ENCODE data around the gene ENO1.
A peak's percentile ranks its signal among the peaks of the same experiment; 100 is the strongest.
"Not testable (repeated sequence)": the region's sequence is repeated elsewhere in the genome, so short reads cannot be mapped to it uniquely, and the experiment has no call there.

ENO1 gene

GRCh38 chr1:8892026-8892425, 13.5 kb upstream of the ENO1 start:
- no peak for DNase-seq

GRCh38 chr1:8891401-8891800, 12.9 kb upstream of the ENO1 start:
- no peak for DNase-seq

GRCh38 chr1:8889925-8890785, 11.7 kb upstream of the ENO1 start:
- DNase-seq, result no peak

GRCh38 chr1:8889103-8889846, 10.8 kb upstream of the ENO1 start:
- DNase-seq, result no peak

- no peak for DNase-seq
These were observed 8.1 kb upstream of the ENO1 start for GRCh38 chr1:8886589-8886988.

- DNase-seq, result not testable (repeated sequence)
These were observed 7.6 kb upstream of the ENO1 start for GRCh38 chr1:8886031-8886524.

- DNase-seq, result not testable (repeated sequence)
These were observed 5.6 kb upstream of the ENO1 start for GRCh38 chr1:8884105-8884504.

GRCh38 chr1:8883491-8883890, 5.0 kb upstream of the ENO1 start:
- no peak for DNase-seq

- peak; percentile 57 for DNase-seq
These were observed 1.6 kb upstream of the ENO1 start for GRCh38 chr1:8879922-8880676.

- DNase-seq, result peak; percentile 74
These were observed 1.0 kb upstream of the ENO1 start for GRCh38 chr1:8879464-8879921.

GRCh38 chr1:8878698-8879463, 395 bp upstream of the ENO1 start:
- DNase-seq, result peak; percentile 98

GRCh38 chr1:8876087-8876486, 2.4 kb downstream of the ENO1 start:
- no peak for DNase-seq

GRCh38 chr1:8875216-8875861, 3.1 kb downstream of the ENO1 start:
- DNase-seq, result no peak

GRCh38 chr1:8874230-8875201, 4.0 kb downstream of the ENO1 start:
- no peak for DNase-seq

GRCh38 chr1:8873506-8874229, 4.8 kb downstream of the ENO1 start:
- DNase-seq, result peak; percentile 35

GRCh38 chr1:8873001-8873400, 5.5 kb downstream of the ENO1 start:
- DNase-seq, result no peak

- no peak for DNase-seq
These were observed 6.5 kb downstream of the ENO1 start for GRCh38 chr1:8871965-8872399.

GRCh38 chr1:8871539-8871935, 6.9 kb downstream of the ENO1 start:
- no peak for DNase-seq

- DNase-seq, result no peak
These were observed 7.6 kb downstream of the ENO1 start for GRCh38 chr1:8870616-8871538.
